Glutamatergic neuron (in vitro differentiated cells): ENCODE results near the gene GPR17. TPM values are rescaled to one million over a fixed set of nuclear protein-coding genes. Genes with fewer than 3 reads are reported as not detected.
A peak's percentile ranks its signal among the peaks of the same experiment; 100 is the strongest.

Source experiments
- DNase-seq: peaks from one replicate; pipeline ENCODE4 v3.0.0; 2022
- H3K27ac Mint-ChIP-seq: one replicate; pipeline ENCODE4 v1.8.0; 2020; ENCODE audit warnings: mild to moderate bottlenecking, mixed read lengths, inconsistent platforms; ENCODE audit not compliant: unreplicated experiment
- H3K27me3 Mint-ChIP-seq: one replicate; pipeline ENCODE4 v1.8.0; 2020; ENCODE audit warnings: mild to moderate bottlenecking, moderate library complexity, mixed read lengths, inconsistent platforms; ENCODE audit not compliant: unreplicated experiment
- H3K36me3 Mint-ChIP-seq: one replicate; pipeline ENCODE4 v1.8.0; 2020; ENCODE audit warnings: mild to moderate bottlenecking, mixed read lengths, inconsistent platforms; ENCODE audit not compliant: unreplicated experiment
- H3K4me1 Mint-ChIP-seq: one replicate; pipeline ENCODE4 v1.8.0; 2020; ENCODE audit warnings: mild to moderate bottlenecking, low read depth, mixed read lengths, inconsistent platforms; ENCODE audit not compliant: unreplicated experiment
- H3K4me3 Mint-ChIP-seq: one replicate; pipeline ENCODE4 v1.8.0; 2020; ENCODE audit warnings: mild to moderate bottlenecking, mixed read lengths, inconsistent platforms; ENCODE audit not compliant: unreplicated experiment
- H3K9me3 Mint-ChIP-seq: one replicate; pipeline ENCODE4 v1.8.0; 2020; ENCODE audit warnings: mild to moderate bottlenecking, moderate library complexity, mixed read lengths, inconsistent platforms; ENCODE audit not compliant: unreplicated experiment
- total RNA-seq: library from RNA; stranded (reverse); fragmentation: NEBNext Ultra II Directional; extraction: Animal tissue kit (Norgen Biotek cat#: 25700); gene quantifications from one replicate; pipeline ENCODE4 v1.2.1, GENCODE V29; 2021; ENCODE audit not compliant: unreplicated experiment
- TF ChIP-seq, protein P1 (sequence below): fragments of 200-600 bp; sonication (generic); IDR thresholded peaks from one replicate; pipeline ENCODE4 v1.5.0; 2021; ENCODE audit not compliant: partially characterized antibody, unreplicated experiment

Gene GPR17
- total RNA-seq, 1 donor from 2014 or later, result not detected

DNA sequence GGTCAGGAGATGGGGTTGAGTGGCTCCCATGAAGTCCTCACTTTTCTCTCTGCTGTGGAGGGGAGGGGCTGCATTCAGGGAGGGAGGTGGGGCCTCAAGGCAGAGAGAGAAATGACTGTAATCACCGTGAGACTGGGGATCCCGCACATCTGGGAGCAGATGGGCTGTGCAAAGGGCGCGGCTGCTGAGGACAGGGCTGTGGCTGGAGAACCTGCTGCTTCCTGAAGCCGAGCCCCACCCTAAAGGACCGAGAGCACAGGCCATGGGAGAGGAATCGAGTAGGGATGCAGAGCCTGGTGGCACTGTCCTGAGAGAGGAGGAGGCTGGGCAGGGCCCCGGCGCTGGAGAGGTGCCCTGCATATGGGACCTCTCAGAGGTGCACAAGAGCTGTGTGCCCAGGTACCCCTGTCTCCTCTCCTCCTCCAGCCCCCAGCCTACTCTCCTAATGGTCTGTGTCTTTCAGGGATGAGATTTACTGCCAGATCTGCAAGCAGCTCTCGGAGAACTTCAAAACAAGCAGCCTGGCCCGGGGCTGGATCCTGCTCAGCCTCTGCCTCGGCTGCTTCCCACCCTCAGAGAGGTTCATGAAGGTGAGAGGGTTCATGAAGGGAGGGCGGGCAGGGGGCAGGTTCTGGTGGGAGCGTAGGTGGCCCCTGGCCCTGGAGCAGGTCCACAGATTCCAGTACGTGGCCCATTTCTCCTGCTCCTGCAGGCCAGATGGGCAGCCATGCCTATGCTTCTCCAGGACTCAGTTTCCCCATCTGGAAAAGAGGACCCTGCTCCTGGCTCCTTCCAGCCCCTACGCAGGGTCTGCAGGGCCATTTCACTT lies 25.9 kb upstream of the GPR17 start:
- TF ChIP-seq, protein P1, sequence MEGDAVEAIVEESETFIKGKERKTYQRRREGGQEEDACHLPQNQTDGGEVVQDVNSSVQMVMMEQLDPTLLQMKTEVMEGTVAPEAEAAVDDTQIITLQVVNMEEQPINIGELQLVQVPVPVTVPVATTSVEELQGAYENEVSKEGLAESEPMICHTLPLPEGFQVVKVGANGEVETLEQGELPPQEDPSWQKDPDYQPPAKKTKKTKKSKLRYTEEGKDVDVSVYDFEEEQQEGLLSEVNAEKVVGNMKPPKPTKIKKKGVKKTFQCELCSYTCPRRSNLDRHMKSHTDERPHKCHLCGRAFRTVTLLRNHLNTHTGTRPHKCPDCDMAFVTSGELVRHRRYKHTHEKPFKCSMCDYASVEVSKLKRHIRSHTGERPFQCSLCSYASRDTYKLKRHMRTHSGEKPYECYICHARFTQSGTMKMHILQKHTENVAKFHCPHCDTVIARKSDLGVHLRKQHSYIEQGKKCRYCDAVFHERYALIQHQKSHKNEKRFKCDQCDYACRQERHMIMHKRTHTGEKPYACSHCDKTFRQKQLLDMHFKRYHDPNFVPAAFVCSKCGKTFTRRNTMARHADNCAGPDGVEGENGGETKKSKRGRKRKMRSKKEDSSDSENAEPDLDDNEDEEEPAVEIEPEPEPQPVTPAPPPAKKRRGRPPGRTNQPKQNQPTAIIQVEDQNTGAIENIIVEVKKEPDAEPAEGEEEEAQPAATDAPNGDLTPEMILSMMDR, result no peak
- peaks cover 9% of the 10 kb centered on the region for H3K36me3 Mint-ChIP-seq
- peaks cover 10% of the 10 kb centered on the region for H3K4me1 Mint-ChIP-seq
- H3K9me3 Mint-ChIP-seq, result peaks cover 4% of the 10 kb centered on the region
- peaks cover 9% of the 10 kb centered on the region for H3K27me3 Mint-ChIP-seq
- no peak overlapping the region for H3K27ac Mint-ChIP-seq
- no peak overlapping the region for H3K4me3 Mint-ChIP-seq
- peak; percentile 35 for DNase-seq

DNA sequence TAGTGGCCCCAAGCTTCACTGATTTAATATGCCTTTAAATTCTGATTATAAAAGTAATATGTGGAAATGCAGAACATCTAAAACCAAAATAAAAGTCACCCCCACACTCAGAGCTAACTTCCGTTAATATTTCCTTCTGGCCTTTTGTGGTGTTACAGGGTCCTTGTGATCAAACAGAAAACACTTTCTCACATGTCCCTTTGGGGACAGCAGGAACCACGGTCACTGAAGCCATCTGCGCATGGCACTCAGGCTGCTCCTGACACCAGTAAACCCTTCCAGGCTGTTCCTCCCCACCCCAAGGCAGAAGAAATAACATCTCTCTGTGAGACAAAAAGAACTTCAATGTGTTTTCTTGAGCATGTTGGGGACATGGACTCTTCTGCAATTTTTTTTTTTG lies 25.1 kb upstream of the GPR17 start:
- no peak overlapping the region for H3K4me3 Mint-ChIP-seq
- TF ChIP-seq, protein P1, result no peak
- H3K27me3 Mint-ChIP-seq, result peaks cover 8% of the 10 kb centered on the region
- DNase-seq, result no peak
- H3K9me3 Mint-ChIP-seq, result peaks cover 2% of the 10 kb centered on the region
- peaks cover 9% of the 10 kb centered on the region for H3K36me3 Mint-ChIP-seq
- no peak overlapping the region for H3K27ac Mint-ChIP-seq
- H3K4me1 Mint-ChIP-seq, result peaks cover 10% of the 10 kb centered on the region

DNA sequence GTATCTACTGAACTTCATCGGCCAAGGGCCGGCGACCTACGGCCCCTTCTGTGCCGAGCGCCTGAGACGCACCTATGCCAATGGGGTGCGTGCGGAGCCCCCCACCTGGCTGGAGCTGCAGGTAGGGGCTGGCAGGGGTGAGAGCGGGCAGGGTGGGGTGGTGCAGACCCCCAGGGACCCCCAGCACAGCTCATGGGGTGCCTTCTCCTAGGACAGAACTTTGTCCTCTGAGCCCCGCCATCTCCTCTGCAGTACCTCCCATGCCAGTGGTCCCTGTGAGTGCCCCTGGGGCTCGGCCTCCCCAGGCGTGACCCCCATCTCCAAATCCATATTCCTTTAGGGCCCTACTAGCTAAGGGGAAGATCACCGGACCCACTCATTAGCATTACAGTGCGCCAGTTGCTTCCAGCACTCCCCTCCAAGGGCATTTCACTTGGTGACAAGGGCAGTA lies 23.9 kb upstream of the GPR17 start:
- Mint-ChIP-seq H3K9me3 (peaks cover 3% of the 10 kb centered on the region), H3K4me1 (peaks cover 10% of the 10 kb centered on the region), H3K4me3 (no peak overlapping the region), H3K36me3 (peaks cover 9% of the 10 kb centered on the region), H3K27me3 (peaks cover 10% of the 10 kb centered on the region), H3K27ac (no peak overlapping the region)
- DNase-seq, result no peak
- TF ChIP-seq, protein P1, result no peak

DNA sequence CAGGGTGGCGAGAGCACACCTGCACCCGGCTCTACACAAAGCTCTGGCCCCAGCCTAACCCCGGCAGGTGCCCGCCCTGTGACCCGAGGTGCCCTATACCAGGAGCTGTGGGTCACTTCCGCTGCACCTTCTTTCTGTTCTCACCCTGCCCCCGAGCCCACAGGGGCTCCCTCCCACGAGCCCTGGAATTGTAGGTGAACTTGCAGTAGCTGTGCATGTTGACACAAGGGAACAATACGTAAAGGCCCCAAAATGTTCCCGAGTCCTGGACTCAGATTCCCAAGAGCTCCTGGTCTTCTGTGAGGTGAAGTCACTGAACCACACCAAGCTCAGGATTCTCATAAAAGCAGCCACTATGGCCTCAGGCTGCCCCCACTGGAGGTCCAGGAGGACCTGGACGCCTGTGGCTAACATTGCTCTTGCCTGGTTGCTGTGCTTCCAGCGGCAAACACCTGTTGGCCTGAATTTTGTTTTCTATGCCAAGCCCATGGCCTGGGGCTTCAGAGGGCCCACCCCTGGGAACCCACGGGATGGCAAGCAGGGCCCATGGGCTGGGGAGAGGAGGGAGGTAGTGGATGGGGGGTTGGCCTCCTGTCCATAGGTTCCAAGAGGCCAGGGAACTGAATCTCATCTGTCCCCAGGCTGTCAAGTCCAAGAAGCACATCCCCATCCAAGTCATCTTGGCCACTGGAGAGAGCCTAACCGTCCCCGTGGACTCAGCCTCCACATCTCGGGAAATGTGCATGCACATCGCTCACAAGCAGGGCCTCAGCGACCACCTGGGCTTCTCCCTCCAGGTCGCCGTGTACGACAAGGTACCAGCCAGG lies 23.2 kb upstream of the GPR17 start:
- H3K9me3 Mint-ChIP-seq, result peaks cover 3% of the 10 kb centered on the region
- H3K36me3 Mint-ChIP-seq, result peaks cover 7% of the 10 kb centered on the region
- no peak overlapping the region for H3K4me3 Mint-ChIP-seq
- H3K4me1 Mint-ChIP-seq, result peaks cover 10% of the 10 kb centered on the region
- H3K27ac Mint-ChIP-seq, result no peak overlapping the region
- TF ChIP-seq, protein P1, result no peak
- peaks cover 8% of the 10 kb centered on the region for H3K27me3 Mint-ChIP-seq
- no peak for DNase-seq
